Activated CD4-positive, alpha-beta T cell treated with anti-CD3 and anti-CD28 coated beads for 36 hours (primary cell): ENCODE results near the gene SLC9A5. TPM values are rescaled to one million over a fixed set of nuclear protein-coding genes. Genes with fewer than 3 reads are reported as not detected.

ENCODE experiments used
- ATAC-seq: fragments of 200-7000 bp; cut with Tn5 transposase; one replicate; pipeline ENCODE4 v1.10.0; 2021; ENCODE audit warnings: mild to moderate bottlenecking, moderate library complexity
- CTCF ChIA-PET: fragments of 350-600 bp; sonication (Branson Sonifier 250); formaldehyde crosslinking; loops from one replicate; lab custom pipeline; 2021; ENCODE audit warnings: antibody characterized with exemption; lab: Charles Lee
- POLR2A ChIA-PET: fragments of 350-600 bp; sonication (Branson Sonifier 250); formaldehyde crosslinking; loops from one replicate; lab custom pipeline; 2021; ENCODE audit warnings: antibody characterized with exemption, inconsistent platforms; lab: Charles Lee
- DNase-seq: peaks from one replicate; pipeline ENCODE4 v3.0.0-alpha.2; 2020
- H3K27ac Mint-ChIP-seq: one replicate; pipeline ENCODE4 v1.8.0; 2021; ENCODE audit warnings: mixed read lengths
- H3K27me3 Mint-ChIP-seq: one replicate; pipeline ENCODE4 v1.8.0; 2021; ENCODE audit warnings: mixed read lengths
- H3K36me3 Mint-ChIP-seq: one replicate; pipeline ENCODE4 v1.8.0; 2021; ENCODE audit warnings: low read depth, mixed read lengths
- H3K4me1 Mint-ChIP-seq: one replicate; pipeline ENCODE4 v1.8.0; 2021; ENCODE audit warnings: mixed read lengths
- H3K4me3 Mint-ChIP-seq: one replicate; pipeline ENCODE4 v1.8.0; 2021; ENCODE audit warnings: mild to moderate bottlenecking, moderate library complexity, mixed read lengths
- H3K9me3 Mint-ChIP-seq: one replicate; pipeline ENCODE4 v1.8.0; 2021; ENCODE audit warnings: low read depth, mixed read lengths
- intact Hi-C, 2 experiments: fragments of 100-400 bp; cut with DNase I in 1 of 2; cut with micrococcal nuclease in 1 of 2; formaldehyde crosslinking; loops; one replicate each; pipeline versions ENCODE4 v1.14.2 to v1.15.1; 2022 to 2024; cut with DNase I, micrococcal nuclease
- total RNA-seq, 2 experiments: library from RNA; stranded (reverse); gene quantifications; one replicate each; pipeline ENCODE4 v1.2.3, GENCODE V29; 2021

Gene SLC9A5
- total RNA-seq, 2 experiments from 2014 or later = 4.5 to 5.5 TPM

GRCh38 chr16:67283826-67284555, 35.2 kb downstream of the SLC9A5 start:
- no peak for DNase-seq
- intact Hi-C loops = no loop called here
- ATAC-seq = no peak
- Mint-ChIP-seq H3K4me1 (no peaks in the 10 kb centered on the region), H3K4me3 (no peak overlapping the region), H3K27ac (no peak overlapping the region), H3K9me3 (no peaks in the 10 kb centered on the region), H3K36me3 (peaks cover 2% of the 10 kb centered on the region), H3K27me3 (no peaks in the 10 kb centered on the region)
- ChIA-PET POLR2A (no interaction called here), CTCF (interaction anchor here (0.7 to 1.0 kb wide), 5 partner anchors 18 to 344 kb away, joined by 3 to 4 read pairs (median 3); partner anchors contain the start of genes KCTD19 and LRRC36)

GRCh38 chr16:67284699-67285646, 36.2 kb downstream of the SLC9A5 start:
- POLR2A ChIA-PET = interaction anchor here (0.6 kb wide), 1 partner anchor 653 kb away, joined by 3 read pairs; no protein-coding TSS in a partner anchor
- H3K27ac Mint-ChIP-seq = no peak overlapping the region
- CTCF ChIA-PET = interaction anchor here (0.7 to 1.2 kb wide), 7 partner anchors 19 to 345 kb away, joined by 3 to 6 read pairs (median 3); partner anchors contain the start of genes KCTD19 and LRRC36
- peaks cover 2% of the 10 kb centered on the region for H3K36me3 Mint-ChIP-seq
- DNase-seq (no peak), ATAC-seq (no peak)
- H3K9me3 Mint-ChIP-seq = no peaks in the 10 kb centered on the region
- H3K4me3 Mint-ChIP-seq = no peak overlapping the region
- no peaks in the 10 kb centered on the region for H3K4me1 Mint-ChIP-seq
- intact Hi-C loops = no loop called here
- no peaks in the 10 kb centered on the region for H3K27me3 Mint-ChIP-seq

GRCh38 chr16:67286441-67287235, 37.9 kb downstream of the SLC9A5 start:
- DNase-seq = no peak
- H3K9me3 Mint-ChIP-seq = no peaks in the 10 kb centered on the region
- no peak overlapping the region for H3K4me3 Mint-ChIP-seq
- H3K36me3 Mint-ChIP-seq = peaks cover 2% of the 10 kb centered on the region
- ChIA-PET POLR2A (no interaction called here), CTCF (interaction anchor here (0.6 kb wide), 3 partner anchors 25 to 304 kb away, joined by 3 to 4 read pairs (median 4); no protein-coding TSS in a partner anchor)
- H3K27ac Mint-ChIP-seq = no peak overlapping the region
- intact Hi-C loops = no loop called here
- H3K27me3 Mint-ChIP-seq = no peaks in the 10 kb centered on the region
- H3K4me1 Mint-ChIP-seq = no peaks in the 10 kb centered on the region
- ATAC-seq = no peak

- DNase-seq (no peak), ATAC-seq (no peak)
- POLR2A ChIA-PET = no interaction called here
- CTCF ChIA-PET = interaction anchor here (0.6 kb wide), 1 partner anchor 51 kb away, joined by 3 read pairs; no protein-coding TSS in a partner anchor
- Mint-ChIP-seq H3K4me1 (no peaks in the 10 kb centered on the region), H3K27ac (no peak overlapping the region), H3K4me3 (no peak overlapping the region), H3K27me3 (no peaks in the 10 kb centered on the region), H3K9me3 (no peaks in the 10 kb centered on the region), H3K36me3 (peaks cover 2% of the 10 kb centered on the region)
- intact Hi-C loops = no loop called here
These were observed 39.2 kb downstream of the SLC9A5 start for GRCh38 chr16:67287960-67288359.

GRCh38 chr16:67291461-67291860, 42.7 kb downstream of the SLC9A5 start:
- ChIA-PET CTCF (no interaction called here), POLR2A (no interaction called here)
- H3K27ac Mint-ChIP-seq = no peak overlapping the region
- no peaks in the 10 kb centered on the region for H3K4me1 Mint-ChIP-seq
- intact Hi-C loops = no loop called here
- no peaks in the 10 kb centered on the region for H3K27me3 Mint-ChIP-seq
- no peak overlapping the region for H3K4me3 Mint-ChIP-seq
- DNase-seq (no peak), ATAC-seq (no peak)
- H3K36me3 Mint-ChIP-seq = peaks cover 2% of the 10 kb centered on the region
- no peaks in the 10 kb centered on the region for H3K9me3 Mint-ChIP-seq

GRCh38 chr16:67294171-67294757, 45.5 kb downstream of the SLC9A5 start:
- no peak for ATAC-seq
- no peaks in the 10 kb centered on the region for H3K9me3 Mint-ChIP-seq
- intact Hi-C loops = no loop called here
- no peak overlapping the region for H3K27ac Mint-ChIP-seq
- H3K36me3 Mint-ChIP-seq = no peaks in the 10 kb centered on the region
- ChIA-PET POLR2A (interaction anchor here (0.5 kb wide), 1 partner anchor 250 kb away, joined by 3 read pairs; no protein-coding TSS in a partner anchor), CTCF (interaction anchor here (0.6 to 1.0 kb wide), 5 partner anchors 17 to 101 kb away, joined by 3 read pairs; partner anchors contain the start of genes KCTD19 and LRRC36)
- no peak overlapping the region for H3K4me3 Mint-ChIP-seq
- no peak for DNase-seq
- H3K27me3 Mint-ChIP-seq = peaks cover 2% of the 10 kb centered on the region
- H3K4me1 Mint-ChIP-seq = no peaks in the 10 kb centered on the region

GRCh38 chr16:67294938-67295361, 46.2 kb downstream of the SLC9A5 start:
- DNase-seq = no peak
- ChIA-PET POLR2A (interaction anchor here (0.5 kb wide), 1 partner anchor 251 kb away, joined by 3 read pairs; no protein-coding TSS in a partner anchor), CTCF (interaction anchor here (0.6 to 1.0 kb wide), 4 partner anchors 31 to 101 kb away, joined by 3 read pairs; partner anchors contain the start of genes KCTD19 and LRRC36)

GRCh38 chr16:67296420-67296819, 47.6 kb downstream of the SLC9A5 start:
- H3K4me3 Mint-ChIP-seq = no peak overlapping the region
- H3K27ac Mint-ChIP-seq = no peak overlapping the region
- ATAC-seq (no peak), DNase-seq (no peak)
- H3K27me3 Mint-ChIP-seq = peaks cover 5% of the 10 kb centered on the region
- POLR2A ChIA-PET = no interaction called here
- H3K36me3 Mint-ChIP-seq = no peaks in the 10 kb centered on the region
- H3K9me3 Mint-ChIP-seq = no peaks in the 10 kb centered on the region
- intact Hi-C loops = no loop called here
- CTCF ChIA-PET = interaction anchor here (0.6 to 1.3 kb wide), 8 partner anchors 13 to 488 kb away, joined by 3 to 4 read pairs (median 3); no protein-coding TSS in a partner anchor
- H3K4me1 Mint-ChIP-seq = no peaks in the 10 kb centered on the region

More at GRCh38 chr16:67294938-67295361, 46.2 kb downstream of the SLC9A5 start:
- Mint-ChIP-seq H3K4me3 (no peak overlapping the region), H3K27me3 (peaks cover 2% of the 10 kb centered on the region), H3K9me3 (no peaks in the 10 kb centered on the region), H3K27ac (no peak overlapping the region), H3K4me1 (no peaks in the 10 kb centered on the region), H3K36me3 (no peaks in the 10 kb centered on the region)
- ATAC-seq = no peak
- intact Hi-C loops = no loop called here

GRCh38 chr16:67298277-67298676, 49.5 kb downstream of the SLC9A5 start:
- ATAC-seq (no peak), DNase-seq (no peak)
- intact Hi-C loops = no loop called here
- Mint-ChIP-seq H3K9me3 (no peaks in the 10 kb centered on the region), H3K4me1 (no peaks in the 10 kb centered on the region), H3K27ac (no peak overlapping the region), H3K27me3 (peaks cover 5% of the 10 kb centered on the region), H3K4me3 (no peak overlapping the region), H3K36me3 (no peaks in the 10 kb centered on the region)
- ChIA-PET CTCF (interaction anchor here (1.0 kb wide), 1 partner anchor 20 kb away, joined by 3 read pairs; no protein-coding TSS in a partner anchor), POLR2A (no interaction called here)

GRCh38 chr16:67299269-67299668, 50.5 kb downstream of the SLC9A5 start:
- H3K9me3 Mint-ChIP-seq = no peaks in the 10 kb centered on the region
- peaks cover 5% of the 10 kb centered on the region for H3K27me3 Mint-ChIP-seq
- H3K4me3 Mint-ChIP-seq = no peak overlapping the region
- ChIA-PET POLR2A (no interaction called here), CTCF (no interaction called here)
- intact Hi-C loops = no loop called here
- no peaks in the 10 kb centered on the region for H3K36me3 Mint-ChIP-seq
- no peak for DNase-seq
- H3K27ac Mint-ChIP-seq = no peak overlapping the region
- H3K4me1 Mint-ChIP-seq = peaks cover 2% of the 10 kb centered on the region
- no peak for ATAC-seq
